GM21786 (cell line): ENCODE measurements around the gene HEATR5B.
A peak's percentile ranks its signal among the peaks of the same experiment; 100 is the strongest.

Experiments
- ATAC-seq: cut with Tn5 transposase; IDR thresholded peaks from one replicate; pipeline ENCODE4 v1.9.1; 2021; ENCODE audit not compliant: unreplicated experiment

HEATR5B gene

DNA sequence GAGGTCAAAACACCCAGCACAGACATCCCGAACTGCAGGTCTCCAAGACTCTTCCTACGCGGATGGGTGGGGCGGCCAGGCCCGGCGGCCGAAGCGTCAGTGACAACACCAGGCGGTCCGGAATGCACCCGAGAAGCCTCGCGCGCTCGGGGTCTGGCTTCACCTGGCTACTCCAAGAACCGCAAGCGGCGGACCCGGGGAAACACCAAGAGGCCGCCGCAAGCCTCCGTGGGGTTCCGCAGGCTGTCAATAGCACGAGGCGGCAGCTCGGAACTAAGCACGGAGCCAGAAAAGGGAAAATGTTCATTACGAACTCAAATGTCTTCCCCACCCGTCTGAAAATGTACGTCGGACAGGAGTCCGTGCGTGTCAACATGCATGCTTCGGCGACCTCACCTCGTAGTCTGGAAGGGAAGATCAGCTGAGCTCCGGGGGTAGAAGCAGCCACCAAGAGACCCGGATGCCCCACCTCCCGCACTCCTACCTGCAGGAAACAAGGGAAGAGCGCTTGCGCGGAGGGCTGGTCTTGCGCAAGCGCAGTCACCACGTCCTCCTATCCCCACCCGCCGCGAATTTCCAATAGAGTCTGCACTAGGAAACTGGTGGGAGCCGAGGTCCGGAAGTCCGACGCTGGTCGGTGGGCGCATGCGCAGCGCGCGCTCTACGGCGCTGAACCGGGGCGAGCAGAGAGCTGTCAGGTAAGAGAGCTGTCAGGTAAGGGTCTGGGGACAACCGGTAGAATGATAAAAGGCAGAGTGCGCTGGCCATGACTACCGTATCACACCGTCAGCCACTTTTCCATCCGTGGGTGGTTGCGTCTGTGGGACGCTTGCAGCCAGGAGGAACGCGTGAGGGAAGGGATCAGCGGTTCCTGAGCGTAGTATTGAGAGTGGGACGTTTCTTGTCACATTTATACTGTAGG is at the start of gene HEATR5B, which contains the start of gene GPATCH11:
Gene HEATR5B (minus strand): TSS at position 500 of the 922 bp plus-strand sequence. CDS start 958 bp downstream, outside the sequence.
Gene GPATCH11 (plus strand): TSS at position 646 of the 922 bp plus-strand sequence. CDS start 3,864 bp downstream, outside the sequence.
- peak; percentile 77 for ATAC-seq

DNA sequence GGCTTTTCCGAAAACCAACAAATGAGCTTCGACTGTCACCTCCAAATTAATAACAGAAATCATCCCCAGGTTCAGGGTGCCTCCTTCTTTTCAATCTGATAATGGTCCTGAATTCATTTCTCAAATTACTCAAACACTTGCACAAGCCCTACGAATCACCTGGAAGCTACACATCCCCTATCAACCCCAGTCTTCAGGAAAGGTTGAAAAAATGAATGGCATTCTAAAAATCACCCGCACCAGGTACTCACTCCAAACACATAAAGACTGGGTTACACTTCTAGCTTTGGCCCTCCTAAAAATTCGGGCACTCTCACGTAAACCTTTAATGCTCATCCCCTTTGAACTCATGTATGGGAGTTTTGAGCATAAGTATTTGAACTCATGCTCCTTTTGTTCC is 48.7 kb upstream of the HEATR5B start:
- no peak for ATAC-seq

DNA sequence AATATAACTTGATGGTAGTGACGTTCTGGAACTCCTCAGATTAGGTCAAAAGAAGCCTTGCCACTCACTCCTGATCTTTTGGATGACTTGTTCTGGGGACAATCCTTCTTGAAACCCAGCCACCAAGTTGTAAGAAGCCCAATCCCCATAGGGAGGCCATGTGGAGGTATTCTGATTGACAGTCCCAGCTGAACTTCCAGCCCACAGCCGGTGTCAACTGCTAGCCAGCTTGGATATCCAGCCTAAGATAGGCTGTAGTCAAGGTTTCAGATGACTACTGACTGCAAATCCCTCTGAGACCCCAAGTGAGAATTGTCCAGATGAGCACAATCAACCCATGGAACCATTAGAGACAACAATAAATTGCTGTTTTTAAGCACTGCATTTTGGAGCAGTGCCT is 41.2 kb upstream of the HEATR5B start:
- no peak for ATAC-seq

DNA sequence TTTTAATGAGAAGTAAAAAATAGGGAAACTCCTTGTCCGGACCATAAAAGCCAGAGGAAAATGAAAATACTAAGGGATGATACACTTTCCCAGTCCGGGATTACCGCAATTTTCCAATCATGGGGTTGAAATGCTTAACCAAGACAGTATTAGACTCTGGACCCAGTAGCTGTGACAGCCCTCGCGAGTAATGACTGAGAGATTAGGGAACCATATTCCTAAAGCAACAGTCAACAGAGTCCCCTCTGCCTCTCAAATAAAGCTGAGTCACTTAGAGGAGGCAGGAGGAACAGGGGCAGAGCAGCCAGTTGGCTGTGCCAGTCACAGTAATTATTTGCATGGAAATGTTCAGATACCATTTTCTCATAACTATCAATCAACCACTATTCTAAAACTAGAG is 35.0 kb upstream of the HEATR5B start:
- ATAC-seq = no peak

DNA sequence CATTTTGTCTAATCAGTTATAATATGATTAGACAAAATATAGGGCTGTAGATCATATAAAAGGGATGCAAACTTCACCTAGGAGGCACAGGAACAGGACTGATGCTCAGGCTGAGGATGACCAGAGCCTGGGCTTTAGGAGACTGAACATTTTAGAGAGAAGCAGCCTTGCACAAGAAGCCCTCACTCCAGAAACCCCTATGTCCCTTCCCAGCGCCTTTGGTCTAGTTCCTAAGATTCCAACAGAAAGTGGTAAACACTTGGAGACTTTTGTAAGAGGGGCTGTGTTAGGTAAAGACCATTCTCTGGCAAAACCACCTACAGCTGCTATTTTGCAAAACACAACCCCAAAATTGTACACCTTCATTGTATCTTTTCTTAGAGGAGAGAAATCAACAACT is 33.4 kb upstream of the HEATR5B start:
- ATAC-seq = no peak

DNA sequence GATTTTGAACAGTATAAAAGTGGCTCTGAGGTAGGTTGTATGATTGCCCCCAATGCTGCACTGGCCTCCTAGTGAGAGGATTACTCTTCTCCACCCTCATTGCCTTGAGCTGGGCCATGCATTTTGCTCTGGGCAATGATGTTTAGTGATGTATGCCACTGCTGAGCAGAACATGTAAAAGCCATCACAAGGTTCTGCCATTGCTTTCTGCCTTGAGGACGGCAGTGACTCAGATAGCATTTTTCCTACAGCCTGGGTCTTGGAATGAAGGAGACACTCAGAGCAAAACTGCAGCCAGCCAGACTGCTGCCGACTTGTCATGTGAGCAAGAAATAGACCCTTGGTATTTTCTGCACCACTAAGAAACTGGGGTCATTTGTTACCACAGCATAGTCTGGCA is 27.8 kb upstream of the HEATR5B start:
- ATAC-seq = no peak

DNA sequence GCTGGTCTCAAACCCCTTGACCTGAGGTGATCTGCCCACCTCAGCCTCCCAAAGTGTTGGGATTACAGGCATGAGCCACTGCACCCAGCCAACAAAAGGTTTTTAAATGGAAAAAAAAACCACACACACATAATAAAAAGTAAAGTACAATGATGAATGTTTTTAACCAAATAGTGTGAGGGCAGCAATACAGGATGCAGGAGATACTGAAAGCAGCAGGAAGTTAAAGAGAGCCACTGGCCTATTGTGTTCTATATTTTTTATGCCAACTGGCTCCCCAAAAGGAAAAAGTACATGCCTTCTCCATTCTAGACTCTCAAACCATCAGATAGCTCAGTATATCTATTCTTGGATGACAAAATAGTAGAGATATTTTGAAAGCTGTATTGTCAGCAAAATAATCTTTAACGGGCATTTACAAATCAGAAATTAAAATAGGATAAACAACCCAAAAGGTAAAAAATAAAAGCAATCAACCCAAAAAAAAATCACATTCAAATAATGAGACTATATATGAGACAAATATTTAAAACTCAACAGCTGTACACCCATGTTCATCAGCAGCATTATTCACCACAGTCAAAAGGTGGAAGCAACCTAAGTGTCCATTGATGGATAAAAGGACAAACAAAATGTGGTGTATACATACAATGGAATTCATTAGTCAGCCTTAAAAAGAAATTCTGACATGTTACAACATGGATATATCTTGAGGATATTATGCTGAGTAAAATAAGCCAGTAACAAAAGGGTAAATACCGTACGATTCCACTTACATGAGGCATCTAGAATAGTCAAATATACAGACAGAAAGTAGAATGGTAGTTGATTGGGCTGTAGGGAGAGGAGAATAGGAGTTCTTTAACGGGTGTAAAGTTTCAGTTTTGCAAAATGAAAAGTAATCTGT is 26.4 kb upstream of the HEATR5B start:
- no peak for ATAC-seq

DNA sequence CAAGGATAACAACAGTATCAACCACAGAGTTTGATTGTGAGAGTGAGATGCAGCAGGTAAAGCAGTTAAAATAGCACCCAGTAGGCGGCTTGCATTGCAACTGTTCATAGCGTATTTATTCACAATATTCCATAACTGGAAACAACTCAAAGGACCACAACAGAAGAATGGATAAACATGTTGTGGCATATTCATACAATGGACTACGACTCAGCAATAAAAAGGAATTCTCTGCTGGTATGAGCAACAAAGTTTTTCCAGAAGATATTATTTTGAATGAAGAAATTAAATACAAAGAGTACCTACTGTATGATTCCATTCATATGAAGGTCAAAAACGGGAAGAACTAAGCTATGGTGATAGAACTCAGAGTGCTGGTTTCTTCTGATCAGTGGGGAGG is 25.4 kb upstream of the HEATR5B start:
- ATAC-seq = no peak

DNA sequence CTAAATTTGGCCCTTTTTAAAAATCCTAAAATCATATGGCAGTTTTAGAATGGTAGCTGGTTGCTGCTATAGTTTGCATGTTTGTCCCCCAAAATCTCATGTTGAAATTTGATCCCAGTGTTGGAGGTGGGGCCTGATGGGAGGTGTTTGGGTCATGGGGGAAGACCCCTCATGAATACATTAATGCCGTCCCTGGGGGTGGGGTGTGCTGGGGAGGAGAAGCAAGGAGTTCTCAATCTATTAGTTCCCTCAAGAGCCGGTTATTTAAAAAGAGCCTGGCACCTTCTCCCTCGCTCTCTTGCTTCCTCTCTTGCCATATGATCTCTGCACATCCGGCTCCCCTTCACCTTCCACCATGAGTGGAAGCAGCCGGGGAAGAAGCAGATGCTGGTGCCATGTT is 21.0 kb upstream of the HEATR5B start:
- no peak for ATAC-seq

DNA sequence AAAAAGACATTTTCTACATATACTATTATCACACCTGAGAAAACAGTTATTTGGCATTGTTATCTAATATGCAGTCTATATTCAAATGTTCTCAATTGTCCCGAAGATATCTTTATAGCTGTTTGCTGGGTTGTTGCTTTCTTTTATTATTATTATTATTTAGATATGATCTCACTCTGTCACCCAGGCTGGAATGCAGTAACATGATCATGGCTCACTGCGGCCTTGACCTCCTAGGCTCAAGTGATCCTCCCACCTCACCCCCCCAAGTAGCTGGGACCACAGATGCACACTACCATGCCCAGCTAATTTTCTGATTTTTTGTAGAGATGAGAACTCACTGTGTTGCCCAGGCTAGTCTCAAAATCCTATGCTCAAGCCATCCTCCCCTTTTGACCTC is 20.0 kb upstream of the HEATR5B start:
- ATAC-seq = no peak

DNA sequence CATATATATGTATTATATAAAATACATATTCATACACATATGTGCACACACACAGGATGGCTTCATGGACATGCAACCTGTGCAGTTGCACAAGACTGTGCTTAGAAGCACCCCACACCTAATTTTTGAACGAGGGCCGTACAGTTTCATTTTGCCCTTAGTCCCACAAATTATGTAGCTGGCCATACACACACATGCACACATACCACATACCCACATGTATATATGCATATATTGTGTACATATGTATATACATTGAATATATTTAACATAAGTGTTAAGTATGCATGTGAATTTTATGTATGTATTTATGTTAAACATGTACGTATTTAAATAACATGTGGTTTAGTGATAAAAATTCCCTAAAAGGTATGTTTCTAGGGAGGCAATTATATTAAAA is 18.4 kb upstream of the HEATR5B start:
- ATAC-seq = no peak

DNA sequence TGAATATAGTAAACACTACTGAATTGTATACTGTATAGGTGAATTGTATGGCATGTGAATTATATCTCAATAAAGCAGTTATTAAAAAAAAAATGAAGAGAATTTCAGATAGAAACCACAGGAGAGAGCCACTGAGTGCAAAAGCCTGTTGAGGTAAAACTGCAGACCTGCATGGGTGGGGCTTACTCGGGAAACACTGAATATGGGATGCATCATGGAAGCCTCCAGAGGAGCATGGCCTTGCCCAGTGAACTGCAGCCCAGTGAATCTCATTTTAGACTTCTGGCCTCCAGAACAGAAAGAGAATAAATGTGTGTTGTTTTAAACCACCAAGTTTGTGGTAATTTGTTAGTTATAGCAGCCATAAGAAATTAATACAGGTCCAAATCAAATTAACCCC is 15.9 kb upstream of the HEATR5B start:
- no peak for ATAC-seq

DNA sequence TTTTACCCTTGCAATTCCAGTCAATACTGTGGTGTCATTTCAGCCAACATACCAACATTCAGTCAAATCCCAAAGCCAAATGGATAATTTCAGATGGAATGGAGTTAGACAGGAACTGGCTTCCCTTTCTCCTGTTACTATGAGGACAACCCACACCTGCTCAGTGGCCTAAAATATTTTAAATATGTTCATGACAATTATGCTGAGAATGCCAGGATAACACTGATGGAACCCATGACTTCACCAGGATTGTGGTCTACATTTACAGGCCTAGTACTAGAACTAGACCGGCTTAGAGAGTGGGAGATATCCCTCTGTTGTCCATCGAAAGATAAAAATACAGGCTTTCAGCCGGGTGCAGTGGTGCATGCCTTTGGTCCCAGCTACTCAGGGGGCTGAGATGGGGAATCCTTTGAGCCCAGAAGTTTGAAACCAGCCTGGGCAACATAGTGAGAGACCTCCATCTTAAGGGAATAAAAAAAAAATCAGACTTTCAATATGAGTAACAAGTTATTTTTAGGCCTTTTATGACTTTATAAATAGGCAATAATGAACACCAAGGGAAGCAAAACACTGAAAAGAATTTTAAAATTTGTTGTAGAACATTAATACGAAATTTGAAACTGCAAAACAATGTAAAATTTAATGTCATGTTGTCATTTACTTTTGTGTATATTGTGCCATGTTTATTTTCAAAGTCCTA is 14.4 kb upstream of the HEATR5B start:
- ATAC-seq = no peak

DNA sequence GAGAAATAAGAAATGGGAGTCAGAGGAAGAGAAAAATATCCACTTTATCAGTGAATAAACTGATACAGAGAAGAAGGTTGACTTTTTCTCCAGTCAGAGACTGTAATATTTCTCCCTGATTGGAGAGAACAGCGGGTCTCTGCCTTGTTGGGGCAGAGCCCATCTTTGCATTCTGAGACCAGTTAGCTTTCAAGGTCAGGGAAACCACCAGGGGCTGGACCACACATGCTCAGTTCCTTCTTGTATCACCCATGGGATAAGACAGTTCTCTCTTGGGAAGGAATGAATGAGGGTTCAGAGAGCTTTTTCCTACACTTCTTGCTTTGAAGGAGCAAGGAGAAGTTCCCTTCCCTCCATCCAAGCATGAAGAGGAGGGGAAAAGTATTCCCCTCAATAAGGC is 12.4 kb upstream of the HEATR5B start:
- no peak for ATAC-seq

DNA sequence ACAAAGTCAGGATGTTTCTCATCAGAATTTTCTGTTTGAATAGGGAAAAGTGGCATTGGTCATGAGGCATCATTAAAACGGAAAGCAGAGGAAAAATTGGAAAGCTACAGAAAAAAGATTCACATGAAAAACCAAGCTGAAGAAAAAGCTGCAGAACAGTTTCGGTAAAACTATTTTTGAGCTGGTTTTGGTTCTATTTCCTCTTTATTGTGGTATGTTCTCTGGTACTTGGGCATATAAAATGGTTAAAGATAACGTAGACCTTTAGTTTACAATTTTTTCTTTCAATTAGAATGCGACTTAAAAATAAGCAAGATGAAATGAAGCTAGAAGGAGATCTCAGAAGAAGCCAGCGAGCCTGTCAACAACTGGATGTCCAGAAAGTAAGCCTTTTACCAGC is 7.7 kb upstream of the HEATR5B start:
- ATAC-seq = peak; percentile 54

DNA sequence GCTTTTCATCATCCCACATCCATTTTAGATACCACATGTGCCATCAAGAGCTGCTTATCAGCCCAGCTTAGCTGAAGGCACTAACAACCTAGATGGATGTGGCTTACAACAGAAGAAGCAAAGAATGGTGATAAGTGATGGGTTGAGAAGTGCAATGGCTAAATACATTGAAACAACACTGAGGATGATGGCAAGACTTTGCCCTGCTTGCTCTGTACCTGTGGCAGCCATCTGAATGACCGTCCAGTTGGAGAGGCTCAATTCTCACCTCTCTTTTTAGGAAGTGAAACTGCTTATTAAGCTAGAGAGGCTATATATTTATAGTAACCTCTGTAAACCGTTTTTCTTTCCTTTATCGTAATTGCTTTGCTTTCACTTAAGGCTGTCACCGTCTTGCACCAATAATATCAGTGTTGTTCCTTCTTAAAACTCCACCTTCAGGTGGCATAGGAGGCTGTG is 5.9 kb upstream of the HEATR5B start:
- ATAC-seq = peak; percentile 89

DNA sequence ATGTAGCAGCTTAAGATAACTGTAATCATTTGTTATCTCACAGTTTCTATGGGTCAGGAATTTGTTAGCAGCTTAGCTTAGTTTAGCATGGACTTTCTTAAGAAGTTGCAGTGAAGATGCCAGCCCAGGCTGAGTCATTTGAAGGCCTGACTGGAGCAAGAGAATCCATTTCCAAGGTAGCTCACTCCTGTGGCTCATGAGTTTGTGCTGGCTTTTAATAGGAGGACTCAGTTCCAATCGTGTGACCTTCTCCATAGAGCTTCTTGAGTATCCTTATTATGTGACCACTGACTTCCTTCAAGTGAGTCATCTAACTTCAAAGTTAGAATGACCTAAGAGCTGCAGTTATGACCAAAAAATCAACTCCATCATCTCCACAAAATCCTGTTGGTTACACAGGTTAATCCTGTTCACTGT is 1.6 kb upstream of the HEATR5B start:
- no peak for ATAC-seq

DNA sequence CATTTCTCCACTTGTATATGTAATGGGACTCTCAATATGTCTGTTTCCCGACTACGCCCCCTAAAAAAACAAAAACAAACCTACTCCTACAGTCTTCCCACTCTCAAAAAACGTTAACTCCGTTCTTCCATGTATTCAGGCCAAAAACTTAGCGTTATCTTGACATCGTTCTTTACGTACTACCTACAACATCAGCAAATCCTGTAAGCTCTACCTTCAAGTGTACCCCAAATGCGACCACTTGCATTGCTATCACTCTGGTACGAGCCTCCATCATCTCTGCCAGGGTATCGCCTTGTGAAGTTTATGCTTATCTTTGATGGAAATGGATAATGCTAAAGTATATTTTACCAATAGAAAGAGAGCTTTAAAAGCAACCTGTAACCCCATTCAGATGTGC is 625 bp upstream of the HEATR5B start:
- no peak for ATAC-seq

DNA sequence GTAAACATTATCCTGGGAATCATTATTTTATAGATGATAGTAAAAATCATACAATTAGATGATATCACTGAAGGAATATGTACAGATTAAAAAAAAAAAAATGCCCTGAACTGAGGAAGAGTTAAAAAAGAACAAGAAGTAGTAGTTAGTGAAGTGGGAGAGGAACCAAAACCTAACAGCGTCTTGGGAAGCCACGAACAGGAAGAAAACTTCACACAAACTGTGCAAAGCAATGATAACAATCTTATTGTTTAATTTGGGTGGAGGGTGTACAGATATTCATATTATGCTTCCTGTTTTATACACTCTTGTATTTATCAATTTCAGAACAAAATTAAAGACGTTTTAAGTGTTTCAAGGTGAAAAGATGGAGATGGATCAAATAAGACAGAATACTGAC is 3.5 kb downstream of the HEATR5B start:
- ATAC-seq = no peak

DNA sequence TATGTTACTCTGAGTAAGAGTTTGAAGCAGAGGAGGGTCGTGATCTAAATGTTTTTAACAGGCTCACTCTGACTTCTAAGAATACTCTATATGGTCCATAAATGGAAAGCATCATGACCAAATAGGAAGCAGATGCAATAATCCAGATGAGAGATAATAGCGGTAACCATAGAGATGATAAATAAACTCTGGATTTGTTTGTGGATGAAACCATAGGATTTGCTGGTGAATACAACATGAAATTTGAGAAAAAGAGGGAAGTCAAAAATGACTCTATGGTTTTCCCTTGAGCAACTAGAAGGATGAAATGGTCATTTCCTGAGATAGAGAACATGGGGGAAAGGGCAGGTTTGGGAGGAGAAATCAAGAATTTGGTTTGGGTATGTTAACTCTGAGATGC is 3.9 kb downstream of the HEATR5B start:
- ATAC-seq = no peak

DNA sequence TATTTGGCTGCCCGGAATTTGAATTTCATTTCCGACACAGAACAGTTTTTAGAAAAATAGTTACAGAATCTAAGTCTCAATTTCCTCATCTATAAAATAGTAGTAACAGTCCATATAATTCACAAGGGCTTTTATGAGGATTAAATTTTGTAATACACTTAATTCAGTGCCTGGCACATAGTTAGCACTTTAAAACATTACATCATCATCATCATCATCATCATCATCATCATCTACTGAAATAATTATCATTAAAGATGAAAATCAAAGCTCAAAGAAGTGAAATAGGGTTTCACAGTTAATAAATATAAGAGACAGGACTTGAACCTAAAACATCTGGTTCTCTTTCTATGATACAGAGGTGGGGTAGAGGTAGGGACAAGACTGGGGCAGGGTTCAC is 13.2 kb downstream of the HEATR5B start:
- no peak for ATAC-seq
